Astrocyte (in vitro differentiated cells and primary cell): ENCODE measurements around the gene IGSF6. TPM values are rescaled to one million over a fixed set of nuclear protein-coding genes. Genes with fewer than 3 reads are reported as not detected.

Source experiments
- DNase-seq: peaks from one replicate; pipeline ENCODE4 v3.0.0-alpha.2; 2010; ENCODE audit warnings: low read depth
- FAIRE-seq: peaks from 2 replicates; lab custom pipeline; 2011; peaks lifted over from hg19 to GRCh38; lab: Jason Lieb, UNC
- H2AFZ ChIP-seq: 2 replicates; pipeline ENCODE4 v1.6.0; 2012; ENCODE audit warnings: low read depth, low read length, inconsistent platforms
- H3K27ac ChIP-seq: 2 replicates; pipeline ENCODE4 v1.5.1; 2011; ENCODE audit warnings: low read depth, low read length, inconsistent platforms
- H3K27me3 ChIP-seq: 2 replicates; pipeline ENCODE4 v1.6.0; 2011; ENCODE audit warnings: low read length, inconsistent platforms; ENCODE audit not compliant: insufficient read depth
- H3K36me3 ChIP-seq: 2 replicates; pipeline ENCODE4 v1.5.1; 2011; ENCODE audit warnings: low read length, inconsistent platforms; ENCODE audit not compliant: insufficient read depth
- H3K4me1 ChIP-seq: 2 replicates; pipeline ENCODE4 v1.5.1; 2011; ENCODE audit warnings: low read length, inconsistent platforms; ENCODE audit not compliant: insufficient read depth
- H3K4me2 ChIP-seq: 2 replicates; pipeline ENCODE4 v1.6.0; 2012; ENCODE audit warnings: low read length, inconsistent platforms
- H3K4me3 ChIP-seq: 2 replicates; pipeline ENCODE4 v1.5.1; 2011; ENCODE audit warnings: low read depth, mild to moderate bottlenecking, low read length, inconsistent platforms; ENCODE audit not compliant: insufficient read depth
- H3K79me2 ChIP-seq: 2 replicates; pipeline ENCODE4 v1.6.0; 2012; ENCODE audit warnings: mild to moderate bottlenecking, low read length, inconsistent platforms; ENCODE audit not compliant: insufficient read depth
- H3K9ac ChIP-seq: 2 replicates; pipeline ENCODE4 v1.6.0; 2012; ENCODE audit warnings: mild to moderate bottlenecking, low read length, inconsistent platforms
- H3K9me3 ChIP-seq: 2 replicates; pipeline ENCODE4 v1.5.1; 2012; ENCODE audit warnings: low read depth, mild to moderate bottlenecking, low read length, inconsistent platforms; ENCODE audit not compliant: insufficient read depth
- H4K20me1 ChIP-seq: 2 replicates; pipeline ENCODE4 v1.6.0; 2012; ENCODE audit warnings: low read length, inconsistent platforms; ENCODE audit not compliant: insufficient read depth
- H3K27ac Mint-ChIP-seq: one replicate; pipeline ENCODE4 v1.8.0; 2021; ENCODE audit warnings: mild to moderate bottlenecking, mixed read lengths; ENCODE audit not compliant: unreplicated experiment
- H3K27me3 Mint-ChIP-seq: one replicate; pipeline ENCODE4 v1.8.0; 2021; ENCODE audit warnings: low read depth, mixed read lengths; ENCODE audit not compliant: unreplicated experiment
- H3K36me3 Mint-ChIP-seq: one replicate; pipeline ENCODE4 v1.8.0; 2021; ENCODE audit warnings: low read depth, mixed read lengths; ENCODE audit not compliant: unreplicated experiment
- H3K4me1 Mint-ChIP-seq: one replicate; pipeline ENCODE4 v1.8.0; 2021; ENCODE audit warnings: low read depth, mixed read lengths; ENCODE audit not compliant: unreplicated experiment
- H3K4me3 Mint-ChIP-seq: one replicate; pipeline ENCODE4 v1.8.0; 2021; ENCODE audit warnings: mild to moderate bottlenecking, moderate library complexity, mixed read lengths; ENCODE audit not compliant: unreplicated experiment
- H3K9me3 Mint-ChIP-seq: one replicate; pipeline ENCODE4 v1.8.0; 2021; ENCODE audit warnings: mild to moderate bottlenecking, mixed read lengths; ENCODE audit not compliant: unreplicated experiment
- EZH2 ChIP-seq: IDR thresholded peaks from 2 replicates; pipeline ENCODE4 v1.6.1; 2012; ENCODE audit warnings: mild to moderate bottlenecking, low read length, inconsistent platforms; ENCODE audit not compliant: insufficient read depth
- total RNA-seq: library from RNA; stranded (reverse); gene quantifications from 2 replicates; pipeline ENCODE4 v1.2.1, GENCODE V29; 2021
- TF ChIP-seq, protein P1 (sequence below): IDR thresholded peaks from 2 replicates; pipeline ENCODE4 v1.5.1; 2011; ENCODE audit warnings: low read depth, mild to moderate bottlenecking, inconsistent platforms, low read length, moderate library complexity; ENCODE audit not compliant: insufficient read depth

The IGSF6 gene
- total RNA-seq, 1 donor from 2014 or later = not detected

DNA sequence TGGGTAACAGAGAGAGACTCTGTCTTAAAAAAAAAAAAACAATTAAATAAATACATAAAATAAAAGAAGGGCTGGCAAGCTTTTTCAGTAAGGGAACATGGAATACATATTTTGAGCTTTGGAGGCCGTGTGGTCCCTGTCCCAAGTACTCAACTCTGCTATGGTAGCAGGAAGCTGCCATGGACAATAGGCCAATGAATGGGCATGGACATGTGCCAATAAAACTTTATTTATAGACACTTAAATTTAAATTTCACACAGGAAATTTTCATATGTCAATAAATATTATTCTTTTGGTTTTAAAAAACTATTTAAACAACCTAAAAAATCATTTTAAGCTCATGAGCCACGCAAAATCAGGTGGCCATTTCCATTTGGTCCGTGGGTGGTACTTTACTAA lies 15.2 kb upstream of the IGSF6 start:
- no peak for FAIRE-seq
- no peaks in the 10 kb centered on the region for H3K9me3 Mint-ChIP-seq

GRCh38 chr16:21666772-21667171 lies 14.4 kb upstream of the IGSF6 start:
- Histone ChIP-seq H3K27me3 (peaks cover 6% of the 10 kb centered on the region), H3K4me3 (no peak overlapping the region), H3K27ac (no peak overlapping the region), H3K79me2 (no peaks in the 10 kb centered on the region), H3K4me1 (no peaks in the 10 kb centered on the region), H3K9me3 (no peaks in the 10 kb centered on the region), H2AFZ (no peak overlapping the region), H3K36me3 (no peaks in the 10 kb centered on the region), H3K4me2 (no peak overlapping the region), H4K20me1 (no peaks in the 10 kb centered on the region), H3K9ac (no peak overlapping the region)
- H3K4me3 Mint-ChIP-seq = no peak overlapping the region
- no peaks in the 10 kb centered on the region for H3K36me3 Mint-ChIP-seq
- DNase-seq = no peak
- FAIRE-seq = no peak
- peaks cover 3% of the 10 kb centered on the region for H3K4me1 Mint-ChIP-seq
- no peak for TF ChIP-seq EZH2
- TF ChIP-seq, protein P1, sequence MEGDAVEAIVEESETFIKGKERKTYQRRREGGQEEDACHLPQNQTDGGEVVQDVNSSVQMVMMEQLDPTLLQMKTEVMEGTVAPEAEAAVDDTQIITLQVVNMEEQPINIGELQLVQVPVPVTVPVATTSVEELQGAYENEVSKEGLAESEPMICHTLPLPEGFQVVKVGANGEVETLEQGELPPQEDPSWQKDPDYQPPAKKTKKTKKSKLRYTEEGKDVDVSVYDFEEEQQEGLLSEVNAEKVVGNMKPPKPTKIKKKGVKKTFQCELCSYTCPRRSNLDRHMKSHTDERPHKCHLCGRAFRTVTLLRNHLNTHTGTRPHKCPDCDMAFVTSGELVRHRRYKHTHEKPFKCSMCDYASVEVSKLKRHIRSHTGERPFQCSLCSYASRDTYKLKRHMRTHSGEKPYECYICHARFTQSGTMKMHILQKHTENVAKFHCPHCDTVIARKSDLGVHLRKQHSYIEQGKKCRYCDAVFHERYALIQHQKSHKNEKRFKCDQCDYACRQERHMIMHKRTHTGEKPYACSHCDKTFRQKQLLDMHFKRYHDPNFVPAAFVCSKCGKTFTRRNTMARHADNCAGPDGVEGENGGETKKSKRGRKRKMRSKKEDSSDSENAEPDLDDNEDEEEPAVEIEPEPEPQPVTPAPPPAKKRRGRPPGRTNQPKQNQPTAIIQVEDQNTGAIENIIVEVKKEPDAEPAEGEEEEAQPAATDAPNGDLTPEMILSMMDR = no peak
- H3K9me3 Mint-ChIP-seq = no peaks in the 10 kb centered on the region
- H3K27ac Mint-ChIP-seq = no peak overlapping the region
- H3K27me3 Mint-ChIP-seq = peaks cover 2% of the 10 kb centered on the region

More for the DNA sequence above, 15.2 kb upstream of the IGSF6 start:
- DNase-seq = no peak
- H3K4me3 Mint-ChIP-seq = no peak overlapping the region
- TF ChIP-seq EZH2 = no peak
- TF ChIP-seq, protein P1 = no peak
- peaks cover 6% of the 10 kb centered on the region for H3K27me3 ChIP-seq
- no peaks in the 10 kb centered on the region for H3K36me3 ChIP-seq
- no peak overlapping the region for H3K27ac Mint-ChIP-seq
- no peaks in the 10 kb centered on the region for H3K79me2 ChIP-seq
- peaks cover 3% of the 10 kb centered on the region for H3K4me1 Mint-ChIP-seq
- peaks cover 2% of the 10 kb centered on the region for H3K27me3 Mint-ChIP-seq
- H3K36me3 Mint-ChIP-seq = no peaks in the 10 kb centered on the region
- H3K4me1 ChIP-seq = no peaks in the 10 kb centered on the region
- H3K27ac ChIP-seq = no peak overlapping the region
- H3K4me3 ChIP-seq = no peak overlapping the region
- H4K20me1 ChIP-seq = no peaks in the 10 kb centered on the region
- no peak overlapping the region for H2AFZ ChIP-seq
- H3K9me3 ChIP-seq = no peaks in the 10 kb centered on the region
- no peak overlapping the region for H3K9ac ChIP-seq
- no peak overlapping the region for H3K4me2 ChIP-seq

DNA sequence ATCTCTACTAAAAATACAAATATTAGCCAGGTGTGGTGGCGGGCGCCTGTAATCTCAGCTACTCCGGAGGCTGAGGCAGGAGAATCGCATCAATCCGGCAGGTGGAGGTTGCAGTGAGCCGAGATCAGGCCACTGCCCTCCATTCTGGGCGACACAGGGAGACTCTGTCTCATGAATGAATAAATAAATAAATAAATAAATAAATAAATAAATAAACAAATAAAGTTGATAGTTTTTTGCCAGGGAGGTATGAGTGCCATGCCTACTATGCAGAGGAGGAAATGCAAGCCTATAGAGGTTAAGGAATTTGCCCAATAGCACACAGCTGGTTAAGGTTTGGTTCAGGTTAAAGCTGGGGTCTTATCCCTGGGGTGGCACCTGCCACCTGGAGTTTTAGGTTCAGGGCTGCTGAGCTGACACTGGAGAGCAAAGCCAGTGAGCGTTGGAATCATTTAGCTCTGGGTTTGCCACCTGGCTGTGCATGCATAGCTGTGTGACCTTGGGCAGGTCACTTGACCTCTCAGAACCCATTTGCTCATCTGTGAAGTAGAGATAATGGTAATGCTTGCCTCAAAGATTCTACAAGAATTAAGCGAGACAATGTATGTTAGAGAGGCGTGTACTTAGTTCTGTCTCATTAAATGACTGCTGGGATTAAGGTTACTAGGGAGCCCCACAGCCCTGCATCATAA lies 12.5 kb upstream of the IGSF6 start:
- no peak for FAIRE-seq
- Mint-ChIP-seq H3K9me3 (no peaks in the 10 kb centered on the region), H3K4me1 (peaks cover 3% of the 10 kb centered on the region)

More for the DNA sequence above, 12.5 kb upstream of the IGSF6 start:
- Histone ChIP-seq H3K79me2 (no peaks in the 10 kb centered on the region), H3K4me3 (no peak overlapping the region), H3K9me3 (no peaks in the 10 kb centered on the region), H3K9ac (no peak overlapping the region), H3K27ac (no peak overlapping the region), H3K27me3 (peaks cover 6% of the 10 kb centered on the region), H3K4me1 (no peaks in the 10 kb centered on the region), H3K36me3 (no peaks in the 10 kb centered on the region), H3K4me2 (no peak overlapping the region), H2AFZ (no peak overlapping the region), H4K20me1 (no peaks in the 10 kb centered on the region)
- peaks cover 2% of the 10 kb centered on the region for H3K27me3 Mint-ChIP-seq
- H3K36me3 Mint-ChIP-seq = no peaks in the 10 kb centered on the region
- H3K27ac Mint-ChIP-seq = no peak overlapping the region
- DNase-seq = no peak
- no peak overlapping the region for H3K4me3 Mint-ChIP-seq
- TF ChIP-seq, protein P1 = no peak
- TF ChIP-seq EZH2 = no peak
